ENCODE data around the gene MLLT3.

The MLLT3 gene

GRCh38 chr9:20553558-20554149 is 68.6 kb downstream of the MLLT3 start:
- DNase-seq = no peak

GRCh38 chr9:20552874-20553557 is 69.3 kb downstream of the MLLT3 start:
- DNase-seq = no peak

DNA sequence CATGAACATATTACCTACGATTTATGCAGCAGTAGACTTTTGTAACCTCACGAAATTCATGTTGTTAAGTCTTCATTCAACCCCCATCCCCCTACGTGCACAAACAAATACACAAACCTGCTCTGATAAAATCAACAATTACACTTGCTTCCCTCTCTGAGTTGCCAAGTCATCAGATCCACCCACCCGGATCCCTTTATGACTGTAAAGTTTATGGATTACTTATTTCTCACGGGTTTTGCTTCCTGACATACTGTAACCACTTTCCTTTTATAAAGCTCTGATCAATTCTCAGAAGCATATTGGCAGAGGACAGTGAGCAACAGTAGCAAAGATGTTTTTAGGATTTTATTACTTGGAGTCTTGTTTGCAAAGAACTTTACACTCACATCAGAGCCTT is 70.5 kb downstream of the MLLT3 start:
- no peak for DNase-seq

GRCh38 chr9:20551236-20551635 is 71.1 kb downstream of the MLLT3 start:
- no peak for DNase-seq

GRCh38 chr9:20550326-20550725 is 72.0 kb downstream of the MLLT3 start:
- DNase-seq = no peak

DNA sequence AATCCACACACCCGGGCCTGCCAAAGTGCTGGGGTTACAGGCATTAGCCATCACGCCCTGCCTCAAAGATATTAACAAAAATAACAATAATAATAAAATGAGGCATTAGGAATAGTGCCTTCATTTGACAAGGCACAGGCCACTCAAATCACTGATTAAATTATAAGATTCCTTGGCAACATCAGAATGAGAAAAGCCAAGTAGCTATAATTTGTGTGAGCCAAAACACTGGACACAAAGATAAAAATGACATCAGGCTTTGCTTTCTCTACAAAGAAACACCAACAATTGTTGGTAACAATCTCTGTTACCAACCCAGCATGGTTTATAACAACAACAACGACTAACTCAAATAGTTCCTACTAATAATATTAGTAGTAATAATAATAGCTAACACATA is 73.2 kb downstream of the MLLT3 start:
- DNase-seq = no peak

DNA sequence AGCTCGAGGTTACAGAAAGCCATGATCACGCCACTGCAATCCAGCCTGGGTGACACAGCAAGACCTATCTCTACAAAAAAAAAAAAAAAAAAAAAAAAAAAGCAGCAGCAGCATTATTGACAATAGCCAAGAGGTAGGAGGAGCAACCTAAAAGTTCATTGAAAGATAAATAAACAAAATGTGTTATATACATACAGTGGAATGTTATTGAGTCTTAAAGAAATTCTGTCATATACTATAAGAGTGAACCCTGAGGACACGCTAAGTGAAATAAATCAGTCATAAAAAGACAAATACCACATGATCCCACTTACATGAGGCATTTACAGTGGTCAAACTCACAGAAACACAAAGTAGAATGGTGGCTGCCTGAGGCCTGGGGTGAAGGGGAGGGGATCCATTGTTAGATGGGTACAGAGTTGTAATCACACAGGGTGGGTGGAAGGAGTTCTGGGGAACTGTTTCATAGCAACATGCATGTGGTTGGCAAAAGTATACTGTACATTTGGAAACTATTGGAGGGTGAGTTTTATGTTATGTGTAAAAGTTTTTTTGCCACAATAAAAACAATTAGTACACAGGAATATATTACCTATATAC is 77.2 kb downstream of the MLLT3 start:
- no peak for DNase-seq

GRCh38 chr9:20540169-20540863 is 82.0 kb downstream of the MLLT3 start:
- DNase-seq = no peak

GRCh38 chr9:20538956-20539355 is 83.3 kb downstream of the MLLT3 start:
- DNase-seq = no peak

- no peak for DNase-seq
Observed at GRCh38 chr9:20538092-20538491, 84.2 kb downstream of the MLLT3 start.

DNA sequence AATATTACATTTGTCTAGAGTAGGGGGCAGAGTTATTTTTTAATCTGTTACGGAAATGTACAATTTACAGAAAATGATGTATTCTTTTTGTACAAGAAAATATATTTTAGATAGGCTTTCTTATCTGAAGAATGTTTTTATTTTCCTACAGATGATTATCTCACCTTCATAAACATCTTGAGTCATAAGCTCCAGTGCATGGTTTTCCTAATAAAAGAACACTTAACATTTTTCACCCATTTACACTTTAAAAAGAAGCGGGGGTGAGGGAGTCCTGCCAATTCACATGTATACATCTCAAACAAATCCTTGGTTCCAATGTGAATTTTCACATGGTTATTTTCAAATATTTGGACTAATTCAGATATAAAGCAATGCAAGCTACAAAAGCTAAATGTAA is 85.0 kb downstream of the MLLT3 start:
- DNase-seq = no peak

- DNase-seq = no peak
Observed at GRCh38 chr9:20532584-20532983, 89.7 kb downstream of the MLLT3 start.

GRCh38 chr9:20529837-20530236 is 92.5 kb downstream of the MLLT3 start:
- no peak for DNase-seq

- no peak for DNase-seq
Observed at GRCh38 chr9:20528253-20528652, 94.0 kb downstream of the MLLT3 start.

GRCh38 chr9:20526500-20527319 is 95.6 kb downstream of the MLLT3 start:
- DNase-seq = no peak

DNA sequence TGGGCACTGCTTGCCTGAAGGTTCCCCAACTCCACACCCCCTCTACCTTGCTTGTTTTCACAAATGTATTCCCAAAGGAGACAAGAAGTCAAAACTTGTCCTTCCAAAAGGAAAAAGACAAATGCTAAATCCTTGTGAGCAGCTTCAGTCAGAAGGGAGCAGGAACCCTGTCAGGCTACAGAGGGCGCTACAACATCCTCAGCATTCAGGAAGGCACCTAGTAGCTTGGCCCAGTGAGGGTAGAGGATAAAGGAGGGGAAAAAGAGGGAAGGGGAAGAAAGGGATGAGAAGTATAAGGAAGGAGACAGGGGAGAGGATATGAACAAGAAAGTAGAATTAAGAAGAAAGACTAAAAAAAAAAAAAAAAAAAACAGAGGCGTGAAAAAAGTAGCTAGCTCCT is 97.5 kb downstream of the MLLT3 start:
- no peak for DNase-seq

DNA sequence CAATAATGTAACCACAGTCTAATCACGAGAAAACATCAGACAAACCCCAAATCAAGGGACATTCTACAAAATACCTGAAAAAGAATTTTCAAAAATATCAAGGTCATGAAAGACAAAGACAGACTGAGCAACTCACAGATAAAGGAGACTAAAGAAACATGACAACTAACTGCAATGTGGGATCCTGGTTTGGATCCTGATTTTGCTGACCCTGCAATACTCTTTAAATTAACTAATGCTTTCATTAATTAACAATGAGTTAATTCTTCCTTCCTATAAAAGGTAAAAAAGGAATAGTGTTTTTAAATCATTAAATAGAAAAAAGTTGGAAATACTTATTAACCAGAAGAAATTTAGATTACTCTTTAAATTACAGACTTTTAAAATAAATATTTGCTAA is 103.6 kb downstream of the MLLT3 start:
- no peak for DNase-seq

GRCh38 chr9:20513126-20513913 is 109.0 kb downstream of the MLLT3 start:
- no peak for DNase-seq

DNA sequence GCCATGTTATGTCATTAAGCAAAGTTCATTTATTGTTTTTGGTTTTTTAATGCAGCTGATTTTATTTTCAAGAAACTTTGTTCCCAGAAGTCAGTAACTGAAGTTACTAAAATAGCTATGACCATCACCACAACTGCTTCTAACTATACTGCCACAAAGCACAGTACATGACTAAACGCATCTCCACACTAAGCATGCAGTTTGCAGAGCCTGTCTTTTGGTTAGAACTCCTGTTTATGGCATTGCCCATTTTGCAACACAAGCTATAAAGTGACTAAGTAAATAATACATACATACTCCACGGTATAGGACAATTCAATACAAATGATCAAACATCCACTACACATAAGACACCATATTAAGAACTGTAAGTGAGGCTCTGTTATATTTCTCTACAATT is 109.7 kb downstream of the MLLT3 start:
- DNase-seq = no peak

DNA sequence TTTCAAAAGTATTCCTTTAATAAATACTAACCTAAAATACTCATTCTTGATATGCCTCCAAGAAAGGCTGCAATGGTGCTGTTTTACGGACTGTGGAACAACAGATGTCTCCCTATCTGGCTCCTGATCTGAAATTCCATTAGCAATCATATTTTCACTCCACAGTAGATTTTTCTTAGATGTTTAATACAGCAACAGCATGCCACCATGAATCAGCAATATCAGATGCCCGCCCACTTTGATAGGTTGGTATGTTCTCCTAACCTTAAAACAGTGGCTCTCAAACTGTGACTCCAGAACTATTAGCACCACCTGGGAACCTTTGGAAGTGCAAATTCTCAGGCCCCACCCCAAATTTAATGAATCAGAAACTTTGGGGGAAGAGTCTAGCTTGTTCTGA is 110.2 kb downstream of the MLLT3 start:
- DNase-seq = no peak

DNA sequence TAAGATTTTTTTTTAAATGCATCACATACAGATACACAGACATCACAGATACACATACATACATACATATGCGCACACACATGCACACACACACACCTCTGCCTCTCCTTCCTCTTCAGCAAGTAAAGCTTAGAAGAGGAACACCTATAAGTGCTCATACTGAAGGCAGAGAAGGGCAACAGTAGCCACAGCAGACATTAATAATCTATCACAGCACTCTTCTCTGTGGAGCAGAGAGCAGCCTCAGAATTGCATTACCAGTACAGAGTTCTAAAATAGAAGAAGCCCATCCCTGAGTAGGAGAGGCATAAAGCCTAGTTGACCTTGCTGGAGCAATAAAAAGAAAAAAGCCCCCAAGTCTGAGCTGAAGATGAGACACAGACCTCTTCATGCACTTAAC is 110.6 kb downstream of the MLLT3 start:
- DNase-seq = no peak

- DNase-seq = no peak
Observed at GRCh38 chr9:20509466-20509865, 112.8 kb downstream of the MLLT3 start.
